Psoas muscle (tissue), 8 donors: ENCODE data around the gene SLC37A1. TPM values are rescaled to one million over a fixed set of nuclear protein-coding genes. Genes with fewer than 3 reads are reported as not detected.

Experiments used
- ATAC-seq, 4 donors: fragments of 200-7000 bp; cut with Tn5 transposase; one replicate each; pipeline ENCODE4 v1.9.1; 2020; ENCODE audit warnings: moderate library complexity in 3 of 4, mild to moderate bottlenecking in 2 of 4
- DNase-seq, 2 donors: peaks; one replicate each; pipeline ENCODE4 v3.0.0-alpha.2; 2020
- H3K27ac ChIP-seq: fragments of 200-600 bp; one replicate; pipeline ENCODE4 v1.8.0; 2022
- H3K27me3 ChIP-seq, 3 donors: fragments of 200-600 bp in 1 of 3; one replicate each; pipeline versions ENCODE4 v1.6.1 to v1.8.0; 2013 to 2022; ENCODE audit warnings: low read length in 2 of 3, mild to moderate bottlenecking in 2 of 3, moderate library complexity in 1 of 3; ENCODE audit not compliant: insufficient read depth in 3 of 3
- H3K36me3 ChIP-seq, 2 donors: fragments of 200-600 bp in 1 of 2; one replicate each; pipeline versions ENCODE4 v1.6.1 to v1.8.0; 2013 to 2022; ENCODE audit warnings: low read depth in 1 of 2, mild to moderate bottlenecking in 1 of 2, moderate library complexity in 1 of 2; ENCODE audit not compliant: insufficient read depth in 1 of 2
- H3K4me1 ChIP-seq: fragments of 200-600 bp; one replicate; pipeline ENCODE4 v1.8.0; 2022
- H3K4me3 ChIP-seq: fragments of 200-600 bp; one replicate; pipeline ENCODE4 v1.8.0; 2022; ENCODE audit warnings: mild to moderate bottlenecking
- H3K9me3 ChIP-seq: fragments of 200-600 bp; one replicate; pipeline ENCODE4 v1.8.0; 2022
- CTCF ChIP-seq: fragments of 200-600 bp; IDR thresholded peaks from one replicate; pipeline ENCODE4 v1.8.0; 2022; ENCODE audit warnings: antibody characterized with exemption
- WGBS, 3 donors: extraction: QIAGEN DNeasy Blood & Tissue Kit; methylation state at CpG; one replicate each; pipeline versions ENCODE4 v1.1.6 to v1.1.7; 2013; 5-methylcytosine and 5-hydroxymethylcytosine counted together
- intact Hi-C, 2 donors: fragments of 100-400 bp; cut with DNase I; formaldehyde crosslinking; loops; one replicate each; pipeline versions ENCODE4 v1.11.0 to v1.14.2; 2022
- polyA plus RNA-seq, 3 donors: library from polyadenylated mRNA; stranded (reverse); fragments of 200-250 nt; gene quantifications; one replicate each; pipeline ENCODE4 v1.2.3, GENCODE V29; 2013
- total RNA-seq, 4 donors: library from RNA; stranded (reverse); fragmentation: NEBNext Ultra II Directional in 2 of 4; extraction: Animal tissue kit (Norgen Biotek cat#: 25700) in 2 of 4; gene quantifications; one replicate each; pipeline versions ENCODE4 v1.2.1 to v1.2.4, GENCODE V29; 2021 to 2023
- donor health status: healthy with polysubstance abuse.
- donor health status: DM: no; HTN: no; CAD: no; lungs with moderate emphysema.
- donor health status: Bipolar disorder and iron deficiency.
- donor health status: healthy.
- donor health status: DM: yes; HTN: yes; CAD: no.
- donor health status: DM: no; HTN: no; CAD: no.
- donor health status: DM: no; HTN: no; CAD: no.
- donor health status: DM: yes; HTN: yes; CAD: no.

The SLC37A1 gene
- total and polyA plus RNA-seq, 7 donors: 1.6 to 18.9 (median 8.0) TPM

DNA sequence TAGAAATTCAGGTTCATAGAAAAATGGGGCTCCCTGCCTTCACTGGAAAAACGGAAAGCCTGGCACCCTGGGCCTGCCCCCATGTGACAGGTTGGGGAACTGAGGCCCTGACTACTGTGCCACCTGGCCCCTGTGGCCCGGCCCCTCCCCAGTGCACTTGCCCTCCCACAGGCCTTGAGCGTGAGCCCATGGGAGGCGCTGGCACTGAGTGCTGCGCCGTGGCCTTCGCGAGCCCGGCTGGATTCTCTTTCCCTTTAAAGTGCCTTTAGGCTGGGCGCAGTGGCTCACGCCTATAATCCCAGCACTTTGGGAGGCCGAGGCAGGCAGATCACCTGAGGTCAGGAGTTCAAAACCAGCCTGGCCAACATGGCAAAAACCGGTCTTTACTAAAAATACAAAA lies 45.7 kb downstream of the SLC37A1 start:
- 92 to 93% (median 92%) methylated on average over 13 of the region's 13 CpGs for WGBS, 3 donors
- intact Hi-C loops: no loop called here

GRCh38 chr21:42560517-42561179 lies 47.0 kb downstream of the SLC37A1 start:
- H3K27ac ChIP-seq: no peak overlapping the region
- peaks cover 0 to 95% of the 10 kb centered on the region in 2 donors for H3K36me3 ChIP-seq
- intact Hi-C loops: no loop called here
- no peak overlapping the region for H3K4me3 ChIP-seq
- WGBS, 3 donors: 84 to 93% (median 90%) methylated on average over 8 of the region's 8 CpGs
- DNase-seq: no peak
- H3K27me3 ChIP-seq: no peaks in the 10 kb centered on the region
- TF ChIP-seq CTCF: no peak
- no peaks in the 10 kb centered on the region for H3K9me3 ChIP-seq
- ATAC-seq: no peak
- no peaks in the 10 kb centered on the region for H3K4me1 ChIP-seq

More for the DNA sequence above, 45.7 kb downstream of the SLC37A1 start:
- Histone ChIP-seq H3K4me3 (no peak overlapping the region), H3K4me1 (no peaks in the 10 kb centered on the region), H3K27ac (no peak overlapping the region), H3K36me3 (peaks cover 0 to 86% of the 10 kb centered on the region in 2 donors), H3K27me3 (no peaks in the 10 kb centered on the region), H3K9me3 (no peaks in the 10 kb centered on the region)
- TF ChIP-seq CTCF: no peak
- ATAC-seq: no peak
- no peak for DNase-seq

DNA sequence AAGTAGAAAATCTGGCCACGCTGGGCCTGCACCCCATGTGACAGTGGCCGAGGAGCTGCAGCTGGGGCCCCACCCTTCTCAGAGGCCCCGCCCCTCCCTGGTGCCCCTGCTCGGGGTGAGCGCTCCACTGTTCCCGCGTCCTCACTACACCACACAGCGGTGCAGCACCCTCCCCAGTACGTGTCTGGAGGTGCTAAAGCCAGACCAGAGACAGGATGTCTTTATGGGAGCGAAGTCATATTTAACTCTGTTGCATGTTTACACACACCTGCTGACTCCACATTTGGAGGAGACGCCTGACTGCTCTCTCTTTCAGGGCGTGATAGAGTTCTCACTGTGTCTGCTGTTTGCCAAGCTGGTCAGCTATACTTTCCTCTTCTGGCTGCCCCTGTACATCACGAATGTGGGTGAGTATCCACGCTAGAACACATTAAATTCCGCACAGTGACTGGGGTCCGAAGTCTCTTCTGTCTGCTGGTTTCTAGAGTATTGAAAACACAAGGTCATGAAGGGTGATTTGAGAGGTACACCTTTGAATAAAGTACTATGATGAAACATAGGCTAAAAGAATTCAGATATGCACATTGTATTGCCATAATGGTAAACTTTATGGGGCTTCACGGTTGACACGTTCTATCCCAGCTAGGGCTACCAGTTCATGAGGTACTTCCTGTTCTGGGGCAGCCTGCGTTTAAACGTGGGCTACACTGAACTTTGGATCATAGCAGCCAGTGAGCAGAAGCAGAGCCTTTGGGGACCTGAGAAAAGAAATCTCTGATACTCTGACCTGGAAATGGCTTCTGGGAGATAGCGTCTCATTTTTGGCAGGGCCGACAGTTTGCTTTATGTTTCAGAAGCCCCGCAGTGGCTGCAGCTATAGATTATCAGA lies 48.4 kb downstream of the SLC37A1 start:
- TF ChIP-seq CTCF: no peak
- H3K9me3 ChIP-seq: no peaks in the 10 kb centered on the region
- H3K4me1 ChIP-seq: no peaks in the 10 kb centered on the region
- DNase-seq (no peak), ATAC-seq (no peak)
- intact Hi-C loops: no loop called here
- H3K4me3 ChIP-seq: no peak overlapping the region
- WGBS, 3 donors: 69 to 79% (median 72%) methylated on average over 22 to 23 of the region's 23 CpGs
- H3K36me3 ChIP-seq: peaks cover 0 to 94% of the 10 kb centered on the region in 2 donors
- H3K27me3 ChIP-seq: no peaks in the 10 kb centered on the region
- no peak overlapping the region for H3K27ac ChIP-seq

DNA sequence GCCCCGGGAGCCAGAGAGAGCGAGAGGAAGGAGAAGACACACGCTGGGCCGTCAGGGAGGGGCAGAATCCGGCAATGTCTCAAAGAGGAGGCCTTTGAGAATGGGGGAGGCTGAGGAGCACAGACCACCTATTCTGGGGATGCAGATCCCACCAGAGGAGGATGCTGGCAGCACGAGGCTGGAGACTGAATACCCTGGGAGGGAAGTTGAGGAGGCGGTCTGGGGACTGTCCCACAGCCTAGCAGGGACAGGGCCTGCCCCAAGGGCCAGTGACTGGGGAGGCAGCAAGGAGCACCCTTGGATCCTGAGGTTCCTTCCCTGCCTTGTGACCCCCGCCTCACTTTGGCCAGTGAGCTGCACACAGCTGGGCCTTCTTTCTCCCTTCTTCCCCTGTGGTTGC lies 49.2 kb downstream of the SLC37A1 start:
- Histone ChIP-seq H3K9me3 (no peaks in the 10 kb centered on the region), H3K36me3 (peaks cover 0 to 92% of the 10 kb centered on the region in 2 donors), H3K4me1 (no peaks in the 10 kb centered on the region), H3K27ac (no peak overlapping the region), H3K4me3 (no peak overlapping the region), H3K27me3 (no peaks in the 10 kb centered on the region)
- intact Hi-C loops: no loop called here
- 80 to 88% (median 84%) methylated on average over 6 to 8 of the region's 8 CpGs for WGBS, 3 donors
- no peak for DNase-seq
- TF ChIP-seq CTCF: no peak
- ATAC-seq: no peak
